ENCODE results near the gene OR13J1.

Gene OR13J1

GRCh38 chr9:35832814-35833213, 37.4 kb downstream of the OR13J1 start:
- no peak for DNase-seq (ENCODE audit: low read depth)

- no peak for DNase-seq (ENCODE audit: low read depth)
Measured at GRCh38 chr9:35831040-35831439, 39.2 kb downstream of the OR13J1 start.

- no peak for DNase-seq (ENCODE audit: low read depth)
Measured at GRCh38 chr9:35829764-35830096, 40.5 kb downstream of the OR13J1 start.

GRCh38 chr9:35829084-35829763, 41.0 kb downstream of the OR13J1 start, which contains the start of gene TMEM8B:
TSS of gene TMEM8B (plus strand) at chr9:35829228. CDS start at chr9:35829448, 220 bp downstream.
- DNase-seq (ENCODE audit: low read depth), result peak; percentile 95

- peak; percentile 27 for DNase-seq (ENCODE audit: low read depth)
Measured at GRCh38 chr9:35828716-35829083, 41.5 kb downstream of the OR13J1 start, which contains the start of gene FAM221B. TSS of gene FAM221B (minus strand) at chr9:35828732. CDS start at chr9:35826161, 2,571 bp downstream.

- peak; percentile 59 for DNase-seq (ENCODE audit: low read depth)
Measured at GRCh38 chr9:35827486-35827885, 42.7 kb downstream of the OR13J1 start.

DNA sequence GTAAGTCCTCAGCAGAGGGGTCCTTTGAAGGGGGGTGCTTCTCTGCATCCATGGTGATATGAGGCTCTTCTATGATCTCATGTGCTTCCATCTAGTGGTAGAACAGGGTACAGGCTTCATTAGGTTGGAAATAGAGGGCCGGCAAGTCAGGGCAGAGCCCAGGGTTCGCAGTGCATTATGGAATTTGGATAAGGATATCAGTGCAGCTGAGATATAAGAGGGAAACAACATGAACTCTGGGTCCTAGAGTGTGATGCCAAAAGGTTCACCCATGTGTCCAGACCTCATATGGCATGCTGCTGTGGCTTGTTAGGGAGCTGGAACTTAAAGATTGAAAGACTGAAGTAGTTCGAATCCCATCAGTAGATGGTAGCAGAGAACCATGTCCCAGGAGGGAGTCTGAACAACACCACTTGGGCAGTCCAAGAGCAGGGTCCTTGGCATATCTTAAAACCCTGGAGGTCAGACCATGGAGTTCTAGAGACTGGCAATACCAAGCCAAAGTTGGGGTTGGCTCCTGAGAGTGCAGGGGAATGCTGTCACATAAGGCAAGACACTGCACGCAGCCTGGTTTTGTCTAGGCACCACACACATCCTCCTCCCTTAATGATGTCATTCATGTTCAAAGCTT, 44.0 kb downstream of the OR13J1 start:
- DNase-seq (ENCODE audit: low read depth), result peak; percentile 78

GRCh38 chr9:35822926-35823325, 47.3 kb downstream of the OR13J1 start:
- DNase-seq (ENCODE audit: low read depth), result no peak

GRCh38 chr9:35820076-35820475, 50.1 kb downstream of the OR13J1 start:
- peak; percentile 78 for DNase-seq (ENCODE audit: low read depth)

Measured in ELR (cell line).